ENCODE data around the gene DMAP1.

DMAP1 gene

DNA sequence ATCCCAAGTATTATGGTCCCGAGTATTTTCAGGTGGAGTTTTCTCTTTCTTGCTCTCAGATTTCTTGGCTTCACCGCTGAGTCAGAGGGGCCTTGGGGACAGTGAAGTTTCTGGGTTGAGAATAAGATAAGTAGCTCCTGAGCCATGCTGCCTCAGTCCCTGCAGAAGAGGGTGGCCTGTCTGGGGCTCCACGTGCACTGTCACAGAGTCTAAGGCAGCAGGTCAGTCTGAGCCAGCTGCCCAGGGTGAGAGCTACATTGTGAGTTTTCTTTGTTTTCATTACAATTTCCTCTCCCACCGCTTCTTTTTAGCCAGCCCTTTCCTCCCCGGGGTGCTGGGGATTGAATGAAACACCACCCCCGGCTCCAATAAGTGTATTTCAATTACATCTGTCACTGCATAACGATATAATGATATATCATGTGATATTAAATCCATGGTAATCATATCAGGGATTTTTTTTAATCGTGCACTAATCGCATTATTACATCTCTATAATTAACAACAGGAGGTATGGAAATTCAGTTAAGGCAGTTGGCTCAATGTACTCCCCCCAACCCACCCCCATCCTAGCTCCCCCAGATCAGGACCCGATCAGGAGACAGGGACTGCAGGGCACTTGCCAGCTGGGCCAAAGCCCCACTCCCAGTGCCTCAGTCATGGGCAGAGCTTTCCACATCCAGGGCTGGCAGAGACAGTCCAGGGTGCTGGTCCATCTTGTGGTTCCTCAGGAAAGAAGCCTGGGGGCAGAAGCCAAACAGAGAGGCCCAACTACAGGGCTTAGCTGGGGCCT lies 43.7 kb downstream of the DMAP1 start:
- no peak for DNase-seq

DNA sequence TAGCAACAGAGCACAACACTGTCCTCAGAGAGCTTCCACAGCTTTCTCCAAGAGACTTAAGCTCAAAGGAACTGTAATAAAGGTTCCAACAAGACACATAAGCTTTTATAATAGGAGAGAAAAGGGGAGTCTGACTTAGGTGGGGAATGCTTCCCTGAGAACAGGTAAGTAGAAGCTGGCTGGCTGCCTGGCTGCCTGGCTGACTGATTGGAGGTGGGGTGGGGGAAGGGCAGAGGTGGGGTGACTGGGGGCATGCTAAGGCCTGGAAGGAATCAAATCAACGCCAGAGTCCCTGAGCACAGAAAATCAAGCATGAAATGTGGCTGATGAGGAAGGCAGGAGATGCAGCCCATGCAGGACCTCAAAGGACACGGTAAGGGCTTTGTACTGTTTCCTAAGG lies 45.8 kb downstream of the DMAP1 start:
- DNase-seq = no peak

- DNase-seq = no peak
Measured at GRCh38 chr1:44260792-44261170, 47.5 kb downstream of the DMAP1 start.

DNA sequence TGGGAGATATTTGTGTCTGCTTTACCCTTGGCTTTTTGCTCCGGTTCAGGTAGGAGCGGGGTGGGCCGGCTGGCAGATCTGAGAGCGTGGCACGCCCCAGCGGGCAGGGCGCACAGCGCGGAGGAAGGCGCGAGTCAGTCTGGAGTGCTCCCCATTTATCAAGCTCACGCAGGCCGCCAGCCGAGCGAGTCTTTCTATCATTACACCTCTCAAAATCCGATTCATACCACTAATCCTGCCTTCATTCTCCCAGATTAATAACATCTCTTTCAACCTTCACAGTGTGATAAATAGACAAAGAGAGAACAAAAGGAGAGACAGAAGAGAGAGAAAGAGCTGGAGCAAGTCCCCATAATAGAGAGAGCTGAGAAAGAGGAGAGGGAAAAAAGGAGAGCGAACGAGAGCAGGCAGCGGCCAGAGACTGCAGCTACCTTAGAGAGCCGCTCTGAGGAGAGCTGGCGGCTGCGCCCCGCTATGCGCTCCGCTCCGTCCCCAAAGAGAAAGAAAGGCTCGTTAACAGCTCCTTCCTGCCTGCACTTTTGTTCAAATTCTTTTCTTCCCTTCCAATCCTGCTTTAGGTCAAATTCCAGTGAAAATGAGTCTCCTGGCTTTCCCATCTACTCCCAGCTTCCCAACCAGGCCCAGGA lies 48.0 kb downstream of the DMAP1 start:
- no peak for DNase-seq

- DNase-seq = no peak
Measured at GRCh38 chr1:44261962-44262361, 48.7 kb downstream of the DMAP1 start.

GRCh38 chr1:44262414-44262813 lies 49.1 kb downstream of the DMAP1 start:
- no peak for DNase-seq

DNA sequence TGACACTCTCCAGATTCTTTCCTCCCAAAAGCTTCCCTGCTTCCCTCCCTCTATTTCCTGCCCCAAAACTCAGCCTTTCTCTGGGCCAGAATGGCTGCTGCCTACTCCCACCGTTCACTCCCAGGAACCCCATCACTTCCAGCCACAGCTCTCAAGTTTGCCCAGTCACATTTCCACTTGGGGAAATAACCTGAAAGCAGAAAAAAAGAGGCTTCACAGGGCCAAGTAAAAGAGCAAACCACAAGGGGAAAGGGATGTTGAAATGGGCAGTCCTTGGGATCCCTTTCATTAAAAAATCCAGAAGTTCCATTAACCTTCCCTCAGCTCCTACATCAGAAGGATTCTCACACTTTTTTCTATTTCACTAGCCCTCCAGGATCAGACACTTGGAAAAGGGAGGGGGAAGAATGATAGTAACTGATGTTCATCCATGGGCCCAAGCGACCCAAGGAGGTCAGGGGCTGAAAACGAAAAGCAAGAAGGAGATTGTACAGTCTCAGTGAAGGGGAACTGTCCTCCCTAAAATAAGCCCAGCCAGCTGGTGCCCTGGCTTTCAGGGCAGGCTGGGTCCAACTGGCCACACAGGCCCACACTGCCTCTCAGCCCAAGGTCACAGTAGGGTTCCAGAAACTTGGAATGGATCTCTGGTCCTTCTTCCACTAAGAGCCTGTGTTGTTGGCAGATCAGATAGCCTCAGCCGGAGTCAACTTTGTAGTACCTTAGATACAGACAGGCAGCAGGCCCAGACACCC lies 49.7 kb downstream of the DMAP1 start:
- no peak for DNase-seq

DNA sequence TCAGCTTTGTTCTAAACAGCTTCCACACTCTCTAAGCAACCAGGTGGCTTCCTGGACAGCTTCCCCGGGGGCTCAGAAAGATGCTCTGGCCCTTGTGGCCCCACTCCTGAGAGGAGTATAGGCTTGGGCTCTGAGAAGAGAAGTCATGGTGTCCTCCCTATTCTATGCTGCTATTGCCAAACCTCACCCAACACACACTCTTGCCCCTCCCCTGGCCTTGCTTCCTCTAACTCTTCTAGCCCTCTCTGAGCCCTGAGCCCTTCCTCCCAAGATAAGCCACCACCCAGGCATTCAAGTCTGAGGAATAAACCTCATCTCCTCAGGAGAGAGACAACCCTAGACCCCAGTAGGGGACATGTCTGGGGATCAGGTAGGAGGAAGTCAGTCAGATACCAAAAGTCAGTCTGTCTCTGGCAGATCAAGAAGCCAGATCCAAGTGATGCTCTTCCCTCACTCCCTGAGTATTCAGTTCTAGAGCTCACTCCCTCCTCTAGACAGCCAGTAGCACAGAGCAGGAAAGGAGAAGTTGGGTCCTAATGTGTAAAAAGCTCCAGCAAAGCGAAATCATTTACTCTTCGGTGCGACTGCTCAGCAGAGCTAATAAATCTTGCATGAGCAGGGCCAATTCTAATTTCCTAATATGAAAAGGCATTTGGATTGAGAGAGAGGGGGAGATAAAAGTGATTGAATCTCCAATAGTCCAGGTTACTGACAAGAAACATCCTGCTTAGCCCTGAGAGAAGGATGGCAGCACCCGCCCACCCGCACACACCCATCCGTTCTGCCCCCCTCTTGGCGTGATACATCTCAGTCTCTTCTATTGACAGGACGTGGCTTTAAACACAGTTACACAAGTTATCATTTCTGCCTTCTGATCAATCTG lies 50.5 kb downstream of the DMAP1 start:
- peak in 1 of 6 experiments; percentile 17 for DNase-seq

GRCh38 chr1:44264451-44264771 lies 51.1 kb downstream of the DMAP1 start:
- no peak for DNase-seq

DNA sequence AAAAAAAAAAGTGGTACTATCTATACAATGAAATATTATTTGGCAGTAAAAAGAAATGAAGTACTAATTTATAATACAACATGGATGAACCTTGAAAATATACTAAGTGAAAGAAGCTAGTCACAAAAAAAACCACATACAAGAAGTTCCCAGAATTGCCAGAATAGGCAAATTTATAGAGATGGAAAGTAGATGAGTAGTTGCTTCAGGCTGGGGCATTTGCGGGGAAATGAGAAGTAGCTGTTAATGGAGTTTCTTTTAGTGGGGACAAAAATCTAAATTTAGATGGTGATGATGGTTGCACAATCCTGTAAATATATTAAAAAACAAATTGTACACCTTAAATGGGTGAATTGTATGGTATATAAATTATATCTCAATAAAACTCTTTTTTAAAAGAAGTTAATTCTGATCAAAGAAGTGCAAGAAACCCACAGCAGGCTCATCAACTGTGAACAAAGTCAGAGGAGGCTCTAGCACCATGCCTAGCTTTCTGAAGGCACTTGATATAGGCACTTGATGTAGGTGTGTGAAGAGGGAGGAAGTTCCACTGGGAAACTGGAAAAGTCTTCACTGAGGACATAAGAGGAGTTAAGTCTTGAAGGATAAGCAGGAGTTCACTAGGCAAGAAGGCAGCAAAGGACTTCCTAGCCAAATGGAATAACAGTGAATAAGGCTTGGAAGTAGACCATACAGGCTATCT lies 52.5 kb downstream of the DMAP1 start:
- DNase-seq = no peak

GRCh38 chr1:44266400-44267344 lies 53.4 kb downstream of the DMAP1 start:
- no peak for DNase-seq

DNA sequence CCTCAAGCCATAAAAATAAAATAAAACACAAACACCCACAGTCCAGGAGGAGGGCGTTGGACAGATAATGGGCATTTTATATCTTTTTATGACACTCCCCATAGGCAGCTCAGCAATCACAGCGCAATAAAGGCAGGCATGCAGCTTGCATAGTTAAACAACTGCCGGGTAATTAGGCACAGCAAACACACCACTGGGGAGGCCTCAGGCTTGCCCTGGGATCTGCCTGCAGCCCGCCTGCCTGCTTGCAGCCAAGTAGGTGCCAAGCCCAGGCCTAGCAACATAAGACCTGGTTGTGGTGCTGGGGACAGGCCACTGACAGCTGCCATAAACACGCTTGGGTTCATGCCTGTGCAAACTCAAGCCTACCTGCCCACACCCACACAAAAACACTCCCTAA lies 54.2 kb downstream of the DMAP1 start:
- DNase-seq = no peak

DNA sequence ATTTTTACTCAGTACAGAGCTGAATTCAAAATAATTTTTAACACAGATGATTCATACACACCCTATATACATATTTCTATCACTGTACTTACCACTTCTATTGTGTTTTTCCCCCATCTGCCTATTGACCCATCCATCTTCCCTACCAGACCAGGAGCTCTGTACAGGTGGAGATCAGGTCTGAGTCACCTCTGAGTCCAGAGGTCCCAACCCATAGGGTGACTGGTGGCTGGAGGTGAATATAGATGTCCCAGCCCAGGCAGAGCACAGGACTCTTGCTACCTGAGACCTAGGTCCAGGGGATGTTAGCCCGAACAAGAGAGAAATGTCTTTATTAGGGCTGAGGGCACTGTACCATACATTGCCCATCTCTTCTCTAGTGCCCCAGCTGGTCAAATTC lies 54.8 kb downstream of the DMAP1 start:
- DNase-seq = no peak

Data from stimulated activated naive CD4-positive, alpha-beta T cell (primary cell).